WTC11 (cell line): ENCODE measurements around the gene CPT2. TPM values are rescaled to one million over a fixed set of nuclear protein-coding genes. Genes with fewer than 3 reads are reported as not detected.

Experiments used
- ATAC-seq: fragments of 200-7000 bp; cut with Tn5 transposase; 2 replicates; pipeline ENCODE4 v1.10.0; 2021; ENCODE audit warnings: mild to moderate bottlenecking, moderate library complexity
- CTCF ChIA-PET: fragments of 300-600 bp; sonication (Branson Sonifier 250); formaldehyde crosslinking; loops from one replicate; lab custom pipeline; 2021; ENCODE audit warnings: antibody characterized with exemption; lab: Charles Lee
- POLR2A ChIA-PET: fragments of 350-600 bp; sonication (Branson Sonifier 250); formaldehyde crosslinking; loops from one replicate; lab custom pipeline; 2021; ENCODE audit warnings: antibody characterized with exemption; lab: Charles Lee
- DNase-seq: peaks from one replicate; pipeline ENCODE4 v3.0.0; 2021; ENCODE audit warnings: low spot score
- H3K27ac Mint-ChIP-seq: 2 replicates; pipeline ENCODE4 v1.8.0; 2021; ENCODE audit warnings: mixed read lengths
- H3K27me3 Mint-ChIP-seq: 2 replicates; pipeline ENCODE4 v1.8.0; 2021; ENCODE audit warnings: low read depth, mild to moderate bottlenecking, moderate library complexity, mixed read lengths
- H3K36me3 Mint-ChIP-seq: 2 replicates; pipeline ENCODE4 v1.8.0; 2021; ENCODE audit warnings: mixed read lengths
- H3K4me1 Mint-ChIP-seq: 2 replicates; pipeline ENCODE4 v1.8.0; 2022; ENCODE audit warnings: mixed read lengths
- H3K4me3 Mint-ChIP-seq: 2 replicates; pipeline ENCODE4 v1.8.0; 2021; ENCODE audit warnings: mild to moderate bottlenecking, moderate library complexity, mixed read lengths
- H3K9me3 Mint-ChIP-seq: 2 replicates; pipeline ENCODE4 v1.8.0; 2021; ENCODE audit warnings: mixed read lengths
- EMX1 ChIP-seq: fragments of 250-450 bp; sonication (Bioruptor Pico); IDR thresholded peaks from 2 replicates; pipeline ENCODE4 v1.8.0; 2021; ENCODE audit warnings: mild to moderate bottlenecking
- FOXJ3 ChIP-seq: sonication (generic); formaldehyde crosslinking; IDR thresholded peaks from 2 replicates; pipeline ENCODE4 v1.9.0; 2021; ENCODE audit warnings: missing genetic modification reagents, mild to moderate bottlenecking, borderline replicate concordance
- GRHL2 ChIP-seq: fragments of 250-450 bp; sonication (Bioruptor Pico); IDR thresholded peaks from 2 replicates; pipeline ENCODE4 v1.8.0; 2022; ENCODE audit warnings: mild to moderate bottlenecking, moderate library complexity; ENCODE audit not compliant: insufficient replicate concordance, severe bottlenecking
- GTF2I ChIP-seq: fragments of 250-450 bp; sonication (Bioruptor Pico); conservative IDR thresholded peaks from 2 replicates; pipeline ENCODE4 v1.4.0; 2021; ENCODE audit warnings: mild to moderate bottlenecking
- JAZF1 ChIP-seq: fragments of 250-450 bp; sonication (Bioruptor Pico); IDR thresholded peaks from 2 replicates; pipeline ENCODE4 v1.9.0; 2021; ENCODE audit warnings: moderate library complexity, mild to moderate bottlenecking, inconsistent platforms
- RORB ChIP-seq: fragments of 250-450 bp; sonication (Bioruptor Pico); IDR thresholded peaks from 2 replicates; pipeline ENCODE4 v1.9.0; 2021; ENCODE audit warnings: mild to moderate bottlenecking
- SP1 ChIP-seq: sonication (generic); formaldehyde crosslinking; conservative IDR thresholded peaks from 2 replicates; pipeline ENCODE4 v1.8.1; 2022; ENCODE audit warnings: missing genetic modification reagents
- TCF7 ChIP-seq: sonication (generic); formaldehyde crosslinking; IDR thresholded peaks from 2 replicates; pipeline ENCODE4 v1.8.0; 2022; ENCODE audit warnings: mild to moderate bottlenecking, low read depth, missing genetic modification reagents, moderate library complexity
- ZNF138 ChIP-seq: sonication (generic); formaldehyde crosslinking; conservative IDR thresholded peaks from 2 replicates; pipeline ENCODE4 v1.8.1; 2022; ENCODE audit warnings: mild to moderate bottlenecking, moderate library complexity, missing genetic modification reagents
- ZNF317 ChIP-seq: sonication (generic); formaldehyde crosslinking; IDR thresholded peaks from 2 replicates; pipeline ENCODE4 v1.8.1; 2023; ENCODE audit warnings: low read depth, mild to moderate bottlenecking, moderate library complexity, missing genetic modification reagents, borderline replicate concordance
- total RNA-seq: library from RNA; stranded (reverse); gene quantifications from 3 replicates; pipeline ENCODE4 v1.2.3, GENCODE V29; 2021
- TF ChIP-seq, protein P1 (sequence below): fragments of 250-450 bp; sonication (Bioruptor Pico); IDR thresholded peaks from 2 replicates; pipeline ENCODE4 v1.9.0; 2021; ENCODE audit warnings: mild to moderate bottlenecking
- TF ChIP-seq, protein P2 (sequence below): sonication (generic); formaldehyde crosslinking; IDR thresholded peaks from 2 replicates; pipeline ENCODE4 v1.8.0; 2023; ENCODE audit warnings: missing genetic modification reagents
- TF ChIP-seq, protein P3 (sequence below): fragments of 200-600 bp; IDR thresholded peaks from 2 replicates; pipeline ENCODE4 v1.8.0; 2022; ENCODE audit warnings: antibody characterized with exemption
- TF ChIP-seq, protein P4 (sequence below): sonication (generic); formaldehyde crosslinking; conservative IDR thresholded peaks from 2 replicates; pipeline ENCODE4 v1.8.1; 2023; ENCODE audit warnings: mild to moderate bottlenecking, low read depth, missing genetic modification reagents, moderate library complexity

CPT2 gene
- total RNA-seq, 1 experiment from 2014 or later = 33.7 TPM

DNA sequence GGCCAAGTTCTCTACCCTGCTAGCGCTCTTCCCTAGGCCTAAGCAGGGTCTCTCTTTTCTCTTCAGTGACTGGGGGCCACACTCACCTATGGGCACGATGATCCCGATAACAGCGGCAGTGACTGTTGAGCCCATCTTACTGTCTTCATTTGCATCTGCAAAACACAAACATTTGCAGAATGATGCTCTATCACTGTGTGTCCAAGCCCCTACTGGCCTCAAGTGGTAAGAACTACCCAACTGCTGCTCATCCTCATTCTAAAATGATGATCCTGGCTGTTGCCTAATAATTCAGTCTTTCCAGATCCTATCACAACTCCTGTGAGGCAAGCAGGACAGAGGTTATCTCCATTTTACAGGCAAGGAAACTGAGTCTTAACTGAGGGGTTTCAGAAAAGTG, 58.4 kb downstream of the CPT2 start (continued):
- TF ChIP-seq EMX1 (CRISPR knock-in tag) = no peak

DNA sequence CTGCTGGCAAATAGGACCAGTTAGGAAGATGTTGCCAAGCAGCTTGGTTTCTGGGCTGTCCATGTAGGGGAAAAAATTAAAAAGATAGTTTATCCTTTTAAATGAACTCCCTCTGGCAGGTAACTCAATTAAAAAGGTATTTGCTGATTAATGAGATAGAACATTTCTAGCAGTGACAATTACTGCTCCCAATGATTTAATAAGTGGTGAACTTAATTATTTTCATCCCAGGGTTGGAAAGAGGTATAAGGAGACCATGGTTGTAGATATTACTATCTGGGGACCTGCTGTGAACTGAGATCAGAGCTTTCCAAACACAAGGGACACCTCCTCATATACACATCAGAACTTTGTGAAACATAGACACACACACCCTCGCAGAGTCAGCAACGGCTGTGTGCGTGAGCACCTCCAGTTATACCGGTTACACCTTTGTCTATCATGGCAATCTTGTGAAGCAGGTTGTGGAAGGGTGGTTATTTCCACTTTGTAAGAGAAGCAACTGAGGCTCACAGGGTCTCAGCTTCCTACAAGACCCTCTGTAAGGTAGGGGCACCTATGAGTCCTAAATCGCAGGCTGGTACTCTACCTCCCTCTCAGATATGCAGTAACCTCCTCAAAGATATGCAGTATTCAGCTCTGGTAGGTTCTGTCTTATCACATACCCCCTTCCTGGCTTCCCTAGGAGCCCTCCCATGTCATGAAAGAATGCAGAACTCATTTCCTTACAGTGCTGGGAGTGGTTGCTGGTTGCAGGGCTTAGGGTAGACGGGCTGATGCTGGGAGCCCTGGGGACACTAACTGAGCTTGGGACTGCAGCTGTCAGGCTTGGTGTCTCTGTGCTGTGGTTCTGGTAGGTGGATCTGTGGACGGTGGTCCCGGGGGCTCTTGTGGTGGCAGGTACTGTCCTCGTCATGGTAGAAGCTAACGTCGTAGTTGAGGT, 60.2 kb downstream of the CPT2 start:
- CTCF ChIA-PET = no interaction called here

DNA sequence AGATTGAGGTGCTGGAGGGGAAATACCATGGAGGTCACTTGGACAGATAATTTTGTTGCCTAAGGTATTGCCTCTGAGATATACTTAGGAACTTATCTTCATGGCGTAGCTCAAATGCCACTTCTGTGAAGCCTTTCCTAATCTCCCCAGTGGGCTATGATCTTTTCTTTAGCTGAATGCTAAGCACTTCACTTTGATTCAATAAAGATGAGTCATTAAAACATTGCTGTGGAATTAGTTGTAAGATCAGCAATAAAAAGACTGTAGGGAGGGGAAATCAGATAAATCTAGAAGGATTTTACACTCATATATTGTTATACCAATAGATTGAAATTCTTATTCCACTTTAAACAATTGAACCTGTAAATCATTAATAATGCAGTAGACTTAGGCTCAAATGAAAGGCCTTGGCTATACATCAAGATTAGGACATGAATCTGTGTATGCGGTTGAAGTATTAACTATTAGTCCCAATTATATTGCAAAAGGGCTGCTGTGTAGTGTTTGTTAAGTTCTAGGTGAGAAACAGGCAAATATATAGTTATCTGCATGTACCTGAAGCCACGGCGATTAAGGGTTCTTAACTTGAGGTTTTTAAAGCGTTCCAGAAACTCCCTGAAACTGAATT, 60.9 kb downstream of the CPT2 start:
- CTCF ChIA-PET = interaction anchor here (1.1 kb wide), 1 partner anchor 21 kb away, joined by 4 read pairs; no protein-coding TSS in a partner anchor
- no peaks in the 10 kb centered on the region for H3K9me3 Mint-ChIP-seq
- no peak overlapping the region for H3K27ac Mint-ChIP-seq
- no peaks in the 10 kb centered on the region for H3K27me3 Mint-ChIP-seq
- TF ChIP-seq RORB = no peak
- no peak for TF ChIP-seq SP1 (CRISPR knock-in tag)
- TF ChIP-seq TCF7 = no peak
- no peak for TF ChIP-seq GRHL2 (CRISPR knock-in tag)
- TF ChIP-seq ZNF317 (CRISPR knock-in tag) = no peak
- TF ChIP-seq, protein P1, sequence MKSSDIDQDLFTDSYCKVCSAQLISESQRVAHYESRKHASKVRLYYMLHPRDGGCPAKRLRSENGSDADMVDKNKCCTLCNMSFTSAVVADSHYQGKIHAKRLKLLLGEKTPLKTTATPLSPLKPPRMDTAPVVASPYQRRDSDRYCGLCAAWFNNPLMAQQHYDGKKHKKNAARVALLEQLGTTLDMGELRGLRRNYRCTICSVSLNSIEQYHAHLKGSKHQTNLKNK (CRISPR knock-in tag) = no peak
- TF ChIP-seq FOXJ3 (CRISPR knock-in tag) = no peak
- TF ChIP-seq, protein P2, sequence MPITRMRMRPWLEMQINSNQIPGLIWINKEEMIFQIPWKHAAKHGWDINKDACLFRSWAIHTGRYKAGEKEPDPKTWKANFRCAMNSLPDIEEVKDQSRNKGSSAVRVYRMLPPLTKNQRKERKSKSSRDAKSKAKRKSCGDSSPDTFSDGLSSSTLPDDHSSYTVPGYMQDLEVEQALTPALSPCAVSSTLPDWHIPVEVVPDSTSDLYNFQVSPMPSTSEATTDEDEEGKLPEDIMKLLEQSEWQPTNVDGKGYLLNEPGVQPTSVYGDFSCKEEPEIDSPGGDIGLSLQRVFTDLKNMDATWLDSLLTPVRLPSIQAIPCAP (CRISPR knock-in tag) = no peak
- TF ChIP-seq ZNF138 (CRISPR knock-in tag) = no peak
- H3K36me3 Mint-ChIP-seq = peaks cover 86% of the 10 kb centered on the region
- ATAC-seq (no peak), DNase-seq (no peak)
- no peaks in the 10 kb centered on the region for H3K4me1 Mint-ChIP-seq
- POLR2A ChIA-PET = no interaction called here
- H3K4me3 Mint-ChIP-seq = no peak overlapping the region

More for the DNA sequence above, 60.2 kb downstream of the CPT2 start:
- H3K4me1 Mint-ChIP-seq = no peaks in the 10 kb centered on the region
- no peak for ATAC-seq
- no peak overlapping the region for H3K27ac Mint-ChIP-seq
- POLR2A ChIA-PET = no interaction called here
- H3K4me3 Mint-ChIP-seq = no peak overlapping the region
- TF ChIP-seq, protein P3, sequence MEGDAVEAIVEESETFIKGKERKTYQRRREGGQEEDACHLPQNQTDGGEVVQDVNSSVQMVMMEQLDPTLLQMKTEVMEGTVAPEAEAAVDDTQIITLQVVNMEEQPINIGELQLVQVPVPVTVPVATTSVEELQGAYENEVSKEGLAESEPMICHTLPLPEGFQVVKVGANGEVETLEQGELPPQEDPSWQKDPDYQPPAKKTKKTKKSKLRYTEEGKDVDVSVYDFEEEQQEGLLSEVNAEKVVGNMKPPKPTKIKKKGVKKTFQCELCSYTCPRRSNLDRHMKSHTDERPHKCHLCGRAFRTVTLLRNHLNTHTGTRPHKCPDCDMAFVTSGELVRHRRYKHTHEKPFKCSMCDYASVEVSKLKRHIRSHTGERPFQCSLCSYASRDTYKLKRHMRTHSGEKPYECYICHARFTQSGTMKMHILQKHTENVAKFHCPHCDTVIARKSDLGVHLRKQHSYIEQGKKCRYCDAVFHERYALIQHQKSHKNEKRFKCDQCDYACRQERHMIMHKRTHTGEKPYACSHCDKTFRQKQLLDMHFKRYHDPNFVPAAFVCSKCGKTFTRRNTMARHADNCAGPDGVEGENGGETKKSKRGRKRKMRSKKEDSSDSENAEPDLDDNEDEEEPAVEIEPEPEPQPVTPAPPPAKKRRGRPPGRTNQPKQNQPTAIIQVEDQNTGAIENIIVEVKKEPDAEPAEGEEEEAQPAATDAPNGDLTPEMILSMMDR = no peak
- TF ChIP-seq FOXJ3 (CRISPR knock-in tag) (no peak), JAZF1 (CRISPR knock-in tag) (no peak), GTF2I (no peak), ZNF317 (CRISPR knock-in tag) (no peak)
- TF ChIP-seq, protein P4, sequence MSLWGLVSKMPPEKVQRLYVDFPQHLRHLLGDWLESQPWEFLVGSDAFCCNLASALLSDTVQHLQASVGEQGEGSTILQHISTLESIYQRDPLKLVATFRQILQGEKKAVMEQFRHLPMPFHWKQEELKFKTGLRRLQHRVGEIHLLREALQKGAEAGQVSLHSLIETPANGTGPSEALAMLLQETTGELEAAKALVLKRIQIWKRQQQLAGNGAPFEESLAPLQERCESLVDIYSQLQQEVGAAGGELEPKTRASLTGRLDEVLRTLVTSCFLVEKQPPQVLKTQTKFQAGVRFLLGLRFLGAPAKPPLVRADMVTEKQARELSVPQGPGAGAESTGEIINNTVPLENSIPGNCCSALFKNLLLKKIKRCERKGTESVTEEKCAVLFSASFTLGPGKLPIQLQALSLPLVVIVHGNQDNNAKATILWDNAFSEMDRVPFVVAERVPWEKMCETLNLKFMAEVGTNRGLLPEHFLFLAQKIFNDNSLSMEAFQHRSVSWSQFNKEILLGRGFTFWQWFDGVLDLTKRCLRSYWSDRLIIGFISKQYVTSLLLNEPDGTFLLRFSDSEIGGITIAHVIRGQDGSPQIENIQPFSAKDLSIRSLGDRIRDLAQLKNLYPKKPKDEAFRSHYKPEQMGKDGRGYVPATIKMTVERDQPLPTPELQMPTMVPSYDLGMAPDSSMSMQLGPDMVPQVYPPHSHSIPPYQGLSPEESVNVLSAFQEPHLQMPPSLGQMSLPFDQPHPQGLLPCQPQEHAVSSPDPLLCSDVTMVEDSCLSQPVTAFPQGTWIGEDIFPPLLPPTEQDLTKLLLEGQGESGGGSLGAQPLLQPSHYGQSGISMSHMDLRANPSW (CRISPR knock-in tag) = no peak
- TF ChIP-seq, protein P2 (CRISPR knock-in tag) = no peak
- H3K27me3 Mint-ChIP-seq = no peaks in the 10 kb centered on the region
- no peak for DNase-seq
- no peaks in the 10 kb centered on the region for H3K9me3 Mint-ChIP-seq
- H3K36me3 Mint-ChIP-seq = peaks cover 82% of the 10 kb centered on the region
